MV-4-11 (cell line): Measurements from ENCODE around the gene RGS2.
A peak's percentile ranks its signal among the peaks of the same experiment; 100 is the strongest.

Source experiments
- DNase-seq: peaks from one replicate; lab custom pipeline; 2025; lab: John Stamatoyannopoulos, UW

RGS2 gene

GRCh38 chr1:192795916-192796618 lies 12.8 kb upstream of the RGS2 start:
- DNase-seq: peak; percentile 25

GRCh38 chr1:192797143-192797542 lies 11.7 kb upstream of the RGS2 start:
- no peak for DNase-seq

GRCh38 chr1:192797891-192798290 lies 10.9 kb upstream of the RGS2 start:
- DNase-seq: peak; percentile 33

- DNase-seq: no peak
Measured at GRCh38 chr1:192801451-192801850, 7.4 kb upstream of the RGS2 start.

- no peak for DNase-seq
Measured at GRCh38 chr1:192802406-192802805, 6.4 kb upstream of the RGS2 start.

GRCh38 chr1:192803501-192803900 lies 5.3 kb upstream of the RGS2 start:
- DNase-seq: no peak

- DNase-seq: peak; percentile 98
Measured at GRCh38 chr1:192805832-192806323, 3.0 kb upstream of the RGS2 start.

GRCh38 chr1:192807211-192808162 lies 1.4 kb upstream of the RGS2 start:
- DNase-seq: peak; percentile 26

GRCh38 chr1:192808163-192808517 lies 699 bp upstream of the RGS2 start:
- DNase-seq: no peak

- DNase-seq: peak; percentile 33
Measured at GRCh38 chr1:192809307-192810252, 741 bp downstream of the RGS2 start.

- peak; percentile 89 for DNase-seq
Measured at GRCh38 chr1:192810253-192810880, 1.5 kb downstream of the RGS2 start.

GRCh38 chr1:192811006-192811405 lies 2.2 kb downstream of the RGS2 start:
- no peak for DNase-seq

GRCh38 chr1:192811594-192812239 lies 2.9 kb downstream of the RGS2 start:
- no peak for DNase-seq

- no peak for DNase-seq
Measured at GRCh38 chr1:192812420-192813209, 3.8 kb downstream of the RGS2 start.

- DNase-seq: no peak
Measured at GRCh38 chr1:192814805-192815204, 6.0 kb downstream of the RGS2 start.

- DNase-seq: no peak
Measured at GRCh38 chr1:192817246-192817645, 8.4 kb downstream of the RGS2 start.

- no peak for DNase-seq
Measured at GRCh38 chr1:192821296-192821695, 12.5 kb downstream of the RGS2 start.

GRCh38 chr1:192824511-192824910 lies 15.7 kb downstream of the RGS2 start:
- no peak for DNase-seq

- no peak for DNase-seq
Measured at GRCh38 chr1:192826791-192827546, 18.1 kb downstream of the RGS2 start.
